Spinal cord (tissue), 10 donors: ENCODE results near the gene GBGT1. TPM values are rescaled to one million over a fixed set of nuclear protein-coding genes. Genes with fewer than 3 reads are reported as not detected.

ENCODE experiments used
- DNase-seq, 6 donors: peaks; one replicate each; pipeline versions ENCODE4 v3.0.0 to v3.0.0-alpha.2; 2013 to 2015; ENCODE audit warnings: low spot score in 6 of 6, low read depth in 4 of 6
- H3K27ac ChIP-seq: one replicate; pipeline ENCODE4 v1.5.1; 2013; ENCODE audit warnings: low read depth, low read length, control low read depth
- H3K27me3 ChIP-seq: one replicate; pipeline ENCODE4 v1.6.1; 2013; ENCODE audit warnings: low read length; ENCODE audit not compliant: control insufficient read depth, insufficient read depth
- H3K36me3 ChIP-seq: one replicate; pipeline ENCODE4 v1.6.1; 2013; ENCODE audit warnings: low read length; ENCODE audit not compliant: control insufficient read depth, insufficient read depth
- H3K4me1 ChIP-seq: one replicate; pipeline ENCODE4 v1.6.1; 2013; ENCODE audit warnings: low read length; ENCODE audit not compliant: control insufficient read depth, insufficient read depth
- H3K4me3 ChIP-seq: one replicate; pipeline ENCODE4 v1.5.1; 2013; ENCODE audit warnings: low read depth, low read length, control low read depth
- H3K9me3 ChIP-seq: one replicate; pipeline ENCODE4 v1.6.1; 2013; ENCODE audit warnings: low read length; ENCODE audit not compliant: control insufficient read depth, insufficient read depth
- WGBS: methylation state at CpG from one replicate; pipeline ENCODE4 v1.1.5; 2013; ENCODE audit warnings: missing lambda C conversion rate; ENCODE audit not compliant: insufficient coverage; 5-methylcytosine and 5-hydroxymethylcytosine counted together
- polyA plus RNA-seq, 2 donors: library from polyadenylated mRNA; unstranded; fragments of 120-200 nt; gene quantifications; one replicate each; pipeline ENCODE4 v1.2.1, GENCODE V29; 2013; ENCODE audit not compliant: insufficient read length in 2 of 2
- total RNA-seq, 2 donors: library from RNA; depleted of rRNA in 1 of 2; stranded (reverse); fragments of 120-200 nt in 1 of 2; fragments of >200 nt in 1 of 2; gene quantifications; one replicate each; pipeline versions ENCODE4 v1.2.3 to v1.2.4, GENCODE V29; 2013 to 2014
- donor health status: healthy.

GBGT1 gene
- total and polyA plus RNA-seq, 4 donors, result 3.9 to 8.6 (median 6.0) TPM

DNA sequence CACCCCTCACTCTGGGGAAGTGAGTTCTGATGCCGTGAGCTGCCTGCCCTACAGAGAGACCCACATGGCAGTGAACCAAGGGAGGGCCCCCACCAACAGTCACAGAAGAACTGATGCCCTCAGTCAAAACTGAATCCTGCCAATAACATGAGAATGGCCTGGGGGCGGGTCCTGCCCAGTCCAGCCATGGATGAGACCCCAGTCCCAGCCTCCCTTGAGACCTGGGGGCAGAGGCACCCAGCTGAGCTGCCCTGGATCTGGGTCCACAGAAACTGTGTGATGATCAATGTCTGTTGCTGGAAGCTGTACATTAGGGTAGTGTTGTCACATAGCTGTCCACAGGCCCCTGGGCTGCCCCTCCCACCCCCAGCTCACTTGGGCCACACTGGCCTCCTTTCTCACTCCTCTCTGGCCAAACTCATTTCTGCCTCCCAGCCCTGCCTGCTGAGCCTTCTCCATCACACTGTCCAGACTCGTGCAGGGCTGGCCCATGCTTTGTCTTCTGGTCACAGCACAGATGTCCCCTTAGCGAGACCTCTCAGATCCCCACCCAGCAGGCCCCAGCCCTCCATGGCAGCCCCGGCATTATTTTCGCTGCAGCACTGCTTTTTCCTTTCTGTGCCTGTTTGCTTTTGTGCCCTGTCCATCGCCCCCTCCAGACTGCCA lies 16.8 kb downstream of the GBGT1 start:
- 66% methylated on average over 7 of the region's 7 CpGs for WGBS
- Histone ChIP-seq H3K27ac (no peak overlapping the region), H3K4me1 (peaks cover 69% of the 10 kb centered on the region), H3K4me3 (peak overlapping the region; percentile 65), H3K27me3 (no peaks in the 10 kb centered on the region), H3K36me3 (peaks cover 23% of the 10 kb centered on the region), H3K9me3 (no peaks in the 10 kb centered on the region)
- DNase-seq, result no peak

DNA sequence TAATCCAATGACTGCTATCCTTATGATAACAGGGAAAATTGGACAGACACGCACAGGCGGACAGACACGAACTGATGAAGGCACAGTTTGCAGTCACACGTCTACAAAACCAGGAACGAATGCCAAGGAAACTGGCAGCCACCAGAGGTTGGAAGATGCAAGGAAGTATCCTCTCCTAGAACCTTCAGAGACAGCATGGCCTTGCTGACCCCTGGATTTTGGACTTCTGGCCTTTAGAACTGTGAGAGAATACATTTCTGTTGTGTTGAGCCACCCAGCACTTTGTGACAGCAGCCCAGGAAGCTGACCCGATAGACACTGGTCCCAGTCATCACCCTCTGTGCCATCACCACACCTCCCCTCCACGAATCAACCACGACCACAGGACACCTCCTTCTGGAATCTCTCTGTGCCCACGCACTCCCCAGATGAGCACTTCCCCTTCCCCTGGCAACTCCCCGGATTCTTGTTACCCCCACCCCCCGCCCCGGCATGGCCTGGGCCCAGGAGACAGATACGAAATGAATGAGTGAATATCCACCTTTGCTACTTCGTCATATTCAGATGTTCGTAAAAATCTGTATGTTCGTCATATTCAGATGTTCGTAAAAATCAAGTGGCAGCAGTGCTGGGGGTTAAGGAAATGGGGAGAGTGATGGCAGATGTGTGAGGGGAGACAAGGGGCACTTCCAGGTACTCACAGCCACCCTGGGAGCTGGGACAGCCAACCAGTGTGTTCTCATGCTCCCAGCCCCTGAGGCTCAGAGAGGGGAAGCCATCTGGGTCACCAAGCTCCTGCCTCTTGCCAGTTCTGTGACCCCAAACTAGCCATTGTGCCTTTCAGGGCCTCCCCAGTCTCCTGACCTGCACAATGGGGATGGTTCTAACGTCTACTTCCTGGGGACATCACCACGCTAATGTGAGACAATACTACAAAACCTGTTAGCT lies 18.5 kb downstream of the GBGT1 start:
- 62% methylated on average over 12 of the region's 19 CpGs for WGBS
- peak overlapping the region; percentile 7 for H3K4me3 ChIP-seq
- H3K4me1 ChIP-seq, result peaks cover 86% of the 10 kb centered on the region
- H3K9me3 ChIP-seq, result no peaks in the 10 kb centered on the region
- no peak for DNase-seq
- peaks cover 35% of the 10 kb centered on the region for H3K36me3 ChIP-seq
- peak overlapping the region; percentile 27 for H3K27ac ChIP-seq
- H3K27me3 ChIP-seq, result no peaks in the 10 kb centered on the region

DNA sequence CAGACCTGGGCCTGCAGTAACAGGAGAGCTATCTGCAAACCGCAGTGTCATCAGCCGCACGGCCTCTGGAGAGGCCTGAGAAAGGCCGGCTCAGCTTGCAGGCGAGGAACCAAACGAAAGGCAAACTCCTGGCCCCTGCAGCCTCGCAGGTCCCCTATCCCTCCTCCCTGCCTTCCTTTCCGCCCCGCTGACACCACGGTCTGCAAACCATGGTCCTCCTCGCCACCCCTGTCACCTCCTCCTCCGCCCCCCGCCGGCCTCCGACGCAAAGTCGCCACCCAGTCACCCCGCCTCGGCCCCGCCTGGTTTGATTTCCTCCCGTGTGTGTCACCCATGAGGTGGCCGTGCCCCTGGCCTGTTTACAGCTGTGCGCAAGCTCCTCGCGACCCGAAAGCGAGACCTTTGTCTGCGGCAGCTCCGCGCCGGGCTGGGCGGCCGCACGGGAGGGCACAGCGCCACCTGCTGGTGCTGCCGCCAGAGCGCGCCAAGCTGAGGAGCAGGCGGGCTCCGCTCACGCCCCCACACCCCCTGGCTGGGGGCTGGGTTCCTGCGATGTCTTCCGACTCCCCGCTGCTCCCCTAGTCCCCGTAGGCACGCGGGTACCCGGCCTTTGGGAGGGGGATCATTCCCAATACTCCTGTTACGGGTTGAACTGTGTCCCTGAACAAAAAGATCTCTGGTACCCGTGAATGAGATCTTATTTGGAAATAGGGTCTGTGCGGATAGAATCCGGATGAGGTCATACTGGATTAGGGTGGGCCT lies 19.4 kb downstream of the GBGT1 start:
- Histone ChIP-seq H3K36me3 (peaks cover 40% of the 10 kb centered on the region), H3K4me1 (peaks cover 88% of the 10 kb centered on the region), H3K27me3 (no peaks in the 10 kb centered on the region), H3K4me3 (peak overlapping the region; percentile 37), H3K9me3 (no peaks in the 10 kb centered on the region), H3K27ac (peak overlapping the region; percentile 27)
- peak in 2 of 6 donors; percentile 92 to 93 for DNase-seq
- 5% methylated on average over 45 of the region's 52 CpGs for WGBS

GRCh38 chr9:133143639-133144141 lies 20.0 kb downstream of the GBGT1 start:
- Histone ChIP-seq H3K9me3 (no peaks in the 10 kb centered on the region), H3K4me3 (peak overlapping the region; percentile 37), H3K4me1 (peaks cover 95% of the 10 kb centered on the region), H3K27me3 (no peaks in the 10 kb centered on the region), H3K36me3 (peaks cover 45% of the 10 kb centered on the region), H3K27ac (peak overlapping the region; percentile 17)
- DNase-seq, result no peak
- WGBS, result 47% methylated on average over 7 of the region's 13 CpGs

DNA sequence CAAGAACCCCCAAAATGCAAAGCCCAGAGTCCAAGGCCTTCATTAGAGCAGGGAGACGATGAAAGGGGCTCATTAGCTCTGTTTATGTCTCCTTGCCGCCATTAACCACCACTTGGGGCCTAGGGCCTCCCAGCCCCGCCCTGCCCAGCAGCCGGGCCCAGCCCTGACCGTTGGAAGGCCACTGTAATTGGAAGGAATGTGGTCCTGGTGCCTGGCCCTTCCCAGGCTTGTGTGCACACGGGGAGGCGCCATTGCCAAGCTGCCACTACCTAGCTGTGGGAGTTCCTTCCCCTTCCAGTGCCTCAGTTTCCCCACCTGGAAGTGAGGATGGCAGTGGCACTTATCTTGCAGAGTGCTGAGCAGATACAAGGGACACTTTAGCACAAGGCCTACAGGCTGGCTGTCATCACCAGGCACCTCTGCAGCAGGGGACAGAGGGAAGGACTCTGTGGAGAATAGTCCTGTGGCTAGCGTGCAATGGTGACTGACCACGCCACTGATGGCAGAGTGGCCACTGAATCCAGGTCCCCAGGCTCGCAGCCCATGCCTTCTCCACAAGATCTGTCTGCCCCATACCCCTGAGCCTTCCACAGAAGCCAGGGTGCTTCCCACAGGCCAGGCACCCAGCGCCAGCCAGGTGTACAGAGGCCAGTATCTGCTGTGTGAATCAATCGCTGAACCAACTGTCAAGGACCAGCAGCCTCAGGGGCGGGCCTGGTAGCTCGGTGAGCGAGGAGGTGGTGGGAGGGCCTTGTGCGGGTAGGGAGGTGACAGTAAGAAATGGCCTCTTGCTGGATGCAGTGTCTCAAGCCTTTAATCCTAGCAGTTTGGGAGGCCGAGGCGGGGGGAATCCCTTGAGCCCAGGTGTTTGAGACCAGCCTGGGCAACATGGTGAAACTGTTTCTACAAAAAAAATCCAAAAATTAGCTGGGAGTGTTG lies 20.8 kb downstream of the GBGT1 start:
- no peak overlapping the region for H3K27ac ChIP-seq
- H3K4me1 ChIP-seq, result peaks cover 95% of the 10 kb centered on the region
- H3K9me3 ChIP-seq, result no peaks in the 10 kb centered on the region
- 60% methylated on average over 14 of the region's 18 CpGs for WGBS
- DNase-seq, result no peak
- H3K36me3 ChIP-seq, result peaks cover 52% of the 10 kb centered on the region
- H3K4me3 ChIP-seq, result no peak overlapping the region
- H3K27me3 ChIP-seq, result no peaks in the 10 kb centered on the region

- H3K36me3 ChIP-seq, result peaks cover 53% of the 10 kb centered on the region
- peaks cover 95% of the 10 kb centered on the region for H3K4me1 ChIP-seq
- no peak overlapping the region for H3K27ac ChIP-seq
- no peaks in the 10 kb centered on the region for H3K9me3 ChIP-seq
- peak in 2 of 6 donors; percentile 53 to 66 for DNase-seq
- H3K27me3 ChIP-seq, result no peaks in the 10 kb centered on the region
- WGBS, result 28% methylated on average over 16 of the region's 16 CpGs
- no peak overlapping the region for H3K4me3 ChIP-seq
These were observed 21.7 kb downstream of the GBGT1 start for GRCh38 chr9:133141833-133142595.

DNA sequence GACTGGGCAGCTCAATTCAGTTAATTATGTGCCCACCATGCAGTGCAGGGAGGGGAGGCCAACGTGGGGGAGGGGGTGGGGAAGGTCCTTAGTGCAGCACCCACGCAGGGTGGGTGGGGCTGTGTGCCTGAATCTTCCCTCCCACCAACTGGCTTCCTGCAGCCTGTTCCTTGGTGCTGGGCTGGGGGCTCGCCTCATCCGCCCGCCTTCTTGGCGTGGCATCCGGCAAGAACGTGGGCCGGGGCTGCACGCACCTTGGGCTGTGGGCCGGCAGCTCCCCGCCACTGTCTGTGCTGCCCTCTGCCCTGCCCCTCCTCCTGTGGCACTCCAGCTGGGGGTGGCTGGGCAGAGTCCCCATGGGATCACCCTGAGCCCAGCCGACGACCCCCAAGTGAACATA lies 23.1 kb downstream of the GBGT1 start:
- peaks cover 47% of the 10 kb centered on the region for H3K36me3 ChIP-seq
- H3K4me3 ChIP-seq, result no peak overlapping the region
- H3K9me3 ChIP-seq, result no peaks in the 10 kb centered on the region
- peaks cover 93% of the 10 kb centered on the region for H3K4me1 ChIP-seq
- WGBS, result 92% methylated on average over 12 of the region's 14 CpGs
- no peak for DNase-seq
- H3K27me3 ChIP-seq, result no peaks in the 10 kb centered on the region
- no peak overlapping the region for H3K27ac ChIP-seq

DNA sequence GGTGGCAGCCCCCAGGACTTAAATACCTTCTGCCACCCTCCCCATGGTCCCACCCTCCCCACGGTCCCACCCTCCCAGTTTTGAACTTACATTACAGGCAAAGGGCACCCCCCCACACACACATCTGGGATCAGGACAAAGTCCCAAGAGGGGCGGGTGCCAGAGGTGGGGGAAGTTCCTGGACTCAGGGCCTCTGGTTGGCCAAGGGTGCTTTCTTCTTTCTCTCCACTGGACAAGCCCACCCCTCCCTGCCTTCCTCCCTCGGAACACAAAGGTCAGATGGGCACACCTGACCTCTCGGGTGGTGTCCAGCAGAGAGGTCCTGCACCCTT lies 23.6 kb downstream of the GBGT1 start:
- no peak overlapping the region for H3K27ac ChIP-seq
- H3K4me3 ChIP-seq, result no peak overlapping the region
- WGBS, result 80% methylated on average over 3 of the region's 4 CpGs
- H3K9me3 ChIP-seq, result no peaks in the 10 kb centered on the region
- H3K27me3 ChIP-seq, result no peaks in the 10 kb centered on the region
- peaks cover 48% of the 10 kb centered on the region for H3K36me3 ChIP-seq
- DNase-seq, result no peak
- peaks cover 93% of the 10 kb centered on the region for H3K4me1 ChIP-seq
